ENCODE results near the gene TRIM17.

The TRIM17 gene

DNA sequence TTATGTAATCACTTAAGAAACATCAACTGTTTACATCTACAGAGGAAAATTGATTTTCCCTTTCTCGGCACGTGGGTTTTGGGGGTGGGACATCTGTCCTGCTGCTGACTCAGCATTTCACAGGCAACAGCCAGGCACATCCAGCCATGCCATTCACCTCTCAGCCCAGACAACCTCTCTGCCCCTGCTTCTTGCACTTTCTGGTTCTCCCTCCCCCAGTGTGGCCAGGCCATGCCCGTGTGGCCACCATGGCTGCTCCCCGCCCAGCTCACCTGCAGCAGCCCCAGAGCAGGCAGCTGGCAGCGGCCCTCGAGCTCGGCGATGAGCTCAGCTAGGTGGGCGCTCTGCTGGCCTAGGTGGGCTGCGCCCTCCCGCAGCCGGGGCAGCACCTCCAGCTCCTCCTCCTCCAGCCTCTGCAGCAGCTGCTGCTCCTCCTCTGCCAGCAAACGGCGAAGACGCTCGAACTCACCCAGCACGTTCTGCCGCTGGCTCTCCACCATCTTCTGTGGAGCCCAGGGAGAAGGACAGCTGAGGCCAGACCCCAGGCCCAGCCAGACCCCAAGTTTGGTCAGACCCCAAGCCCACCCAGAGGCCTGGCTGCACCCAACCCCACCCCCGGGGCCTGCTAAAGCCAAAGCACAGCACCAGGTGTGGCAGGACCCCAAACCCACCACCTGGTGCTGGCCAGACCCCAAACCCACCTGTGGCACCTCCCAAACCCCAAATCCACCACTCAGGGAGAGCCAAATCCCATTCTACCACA is 15.8 kb downstream of the TRIM17 start:
- DNase-seq, result no peak

DNA sequence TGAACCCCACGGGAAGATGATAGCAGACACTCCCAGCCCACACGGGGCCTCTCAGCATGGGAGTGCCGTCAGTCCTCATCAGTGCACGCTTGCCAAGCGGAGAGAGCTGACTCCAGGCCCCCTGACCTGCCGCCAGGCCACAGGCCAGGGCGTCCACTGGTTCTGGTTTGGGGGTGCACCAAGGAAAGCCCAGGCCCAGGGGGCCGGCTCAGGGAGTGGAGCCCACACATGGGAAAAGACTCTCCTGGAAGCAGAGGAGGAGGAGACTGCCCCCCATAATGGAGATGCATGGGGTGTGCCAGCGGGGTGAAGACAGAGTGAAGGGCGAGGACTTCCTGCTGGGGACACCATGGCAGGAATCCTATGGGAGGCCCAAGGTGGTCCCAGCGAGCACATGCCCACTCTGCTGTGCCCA is 16.4 kb downstream of the TRIM17 start:
- no peak for DNase-seq

DNA sequence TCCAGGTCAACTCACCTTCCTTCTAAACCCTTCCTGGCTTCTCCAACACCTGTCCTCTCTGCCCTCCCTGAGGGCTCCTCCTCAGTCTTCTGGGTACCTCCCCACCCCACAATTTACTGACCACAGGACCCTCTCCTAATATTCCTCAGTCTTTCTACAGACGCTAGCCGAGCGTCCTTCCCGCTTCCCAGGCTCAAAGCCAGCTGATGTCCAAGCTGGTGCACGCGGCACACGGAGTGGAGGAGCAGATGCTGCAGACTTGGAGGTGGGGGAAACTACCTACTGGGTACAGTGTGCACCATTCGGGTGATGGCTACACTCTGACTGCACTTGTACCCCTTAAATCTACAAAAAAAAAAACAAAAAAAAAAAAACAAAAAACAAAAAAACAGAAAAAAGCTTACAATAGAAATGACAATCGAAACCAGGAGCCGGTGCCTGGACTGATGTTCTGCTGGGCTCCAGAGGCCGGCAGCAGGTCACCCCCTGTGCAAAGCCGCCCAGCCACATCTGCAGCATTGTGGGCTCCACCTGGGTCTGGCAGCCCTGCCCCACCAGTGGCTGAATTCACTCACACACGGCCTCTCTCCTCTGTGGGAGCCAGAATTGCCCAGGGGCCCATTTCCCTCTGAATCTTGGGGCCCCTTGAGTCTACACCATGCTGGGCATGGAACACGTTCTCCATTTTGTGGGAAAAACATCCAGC is 17.0 kb downstream of the TRIM17 start:
- DNase-seq, result no peak

DNA sequence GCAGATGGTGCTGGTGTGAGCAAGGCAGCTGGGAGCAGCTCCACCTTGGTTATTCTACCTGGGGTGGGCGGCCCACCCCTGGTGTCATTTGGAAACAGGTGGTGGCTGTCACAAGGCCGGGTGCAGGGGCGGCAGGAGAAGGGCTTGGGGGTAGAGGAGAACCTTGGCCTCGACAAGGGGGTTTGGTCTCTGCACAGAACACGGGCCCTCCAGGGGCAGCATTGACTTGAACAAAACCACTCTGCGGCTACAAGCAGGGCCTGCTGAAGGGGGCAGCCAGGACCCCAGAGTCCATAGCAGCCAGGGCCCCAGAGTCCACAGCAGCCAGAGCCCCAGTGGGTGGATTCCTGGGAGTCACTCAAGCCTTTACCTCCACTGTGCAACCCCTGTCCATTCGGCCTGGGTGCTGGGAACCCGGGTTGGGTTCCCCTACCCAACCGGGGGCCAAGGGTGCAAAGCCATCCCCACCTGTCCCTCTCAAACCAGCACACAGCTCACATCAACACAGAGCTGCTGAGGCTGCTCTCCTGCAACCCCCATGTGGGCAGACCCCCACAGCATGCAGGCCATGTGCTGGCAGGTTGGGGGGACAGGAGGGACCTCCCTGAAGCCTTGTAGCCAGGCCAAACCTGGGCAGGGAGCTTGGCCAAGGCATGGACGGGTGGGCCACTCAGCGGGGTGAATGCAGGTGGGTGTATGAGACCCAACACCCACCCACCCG is 17.8 kb downstream of the TRIM17 start:
- no peak for DNase-seq

DNA sequence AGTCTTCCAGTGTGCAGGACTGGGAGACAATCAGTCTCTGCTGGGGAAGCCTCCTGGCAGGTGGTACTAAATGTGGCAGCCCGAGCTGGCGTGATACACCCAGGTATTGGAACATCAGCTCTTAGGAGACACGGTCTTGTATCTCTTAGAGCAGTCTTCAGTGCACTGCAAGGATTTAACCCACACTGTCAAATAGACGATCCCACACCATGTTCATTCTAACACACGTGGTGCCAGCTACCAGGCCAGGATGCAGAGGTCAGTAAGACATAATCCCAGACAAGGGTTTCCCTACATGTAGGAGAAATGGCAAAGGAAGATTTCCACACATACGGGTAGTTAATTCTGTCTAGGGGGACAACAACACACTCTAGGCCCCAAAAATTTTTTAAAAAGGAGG is 18.7 kb downstream of the TRIM17 start:
- DNase-seq, result no peak

DNA sequence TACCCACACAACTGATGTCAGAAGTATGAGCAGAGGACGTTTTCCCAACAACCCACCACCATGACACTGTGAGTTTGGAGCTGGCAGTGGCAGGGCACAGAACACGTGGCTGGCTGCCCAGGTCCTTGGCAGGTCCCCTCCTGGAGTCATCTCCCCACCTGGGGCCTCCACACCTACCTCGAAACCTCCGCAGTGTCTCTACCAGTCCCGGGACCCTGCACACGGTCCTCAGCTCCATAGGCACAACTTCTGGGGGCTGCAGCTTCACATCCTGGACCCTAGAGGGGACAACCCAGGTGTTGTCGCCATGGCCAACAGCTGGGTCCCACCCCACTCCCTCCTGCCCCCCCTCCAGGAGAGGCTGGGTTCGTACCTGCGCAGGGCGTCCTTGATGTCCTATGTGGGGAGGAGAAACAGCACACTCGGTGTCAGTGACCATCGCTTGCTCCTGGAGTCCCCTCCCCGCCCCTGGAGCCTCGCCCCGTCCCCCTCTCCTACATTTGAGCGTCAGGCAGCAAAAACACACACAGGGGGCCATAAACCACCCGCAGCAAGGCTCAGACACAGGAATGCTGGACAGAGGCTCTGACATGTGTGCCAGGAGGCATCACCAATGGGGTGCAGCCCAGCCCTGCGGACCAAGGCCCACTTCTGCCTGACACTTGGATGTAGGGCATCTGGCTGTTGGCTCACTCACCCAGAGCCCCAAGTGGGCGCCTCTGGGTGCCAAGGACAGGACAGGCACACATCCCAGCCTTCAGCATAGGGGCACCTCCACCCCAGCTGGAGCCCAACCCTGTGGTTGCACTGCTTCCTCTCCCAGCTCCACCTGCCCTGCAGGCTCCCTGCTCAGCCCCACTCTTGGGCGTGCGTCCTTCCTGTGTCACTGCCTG is 19.6 kb downstream of the TRIM17 start:
- no peak for DNase-seq

DNA sequence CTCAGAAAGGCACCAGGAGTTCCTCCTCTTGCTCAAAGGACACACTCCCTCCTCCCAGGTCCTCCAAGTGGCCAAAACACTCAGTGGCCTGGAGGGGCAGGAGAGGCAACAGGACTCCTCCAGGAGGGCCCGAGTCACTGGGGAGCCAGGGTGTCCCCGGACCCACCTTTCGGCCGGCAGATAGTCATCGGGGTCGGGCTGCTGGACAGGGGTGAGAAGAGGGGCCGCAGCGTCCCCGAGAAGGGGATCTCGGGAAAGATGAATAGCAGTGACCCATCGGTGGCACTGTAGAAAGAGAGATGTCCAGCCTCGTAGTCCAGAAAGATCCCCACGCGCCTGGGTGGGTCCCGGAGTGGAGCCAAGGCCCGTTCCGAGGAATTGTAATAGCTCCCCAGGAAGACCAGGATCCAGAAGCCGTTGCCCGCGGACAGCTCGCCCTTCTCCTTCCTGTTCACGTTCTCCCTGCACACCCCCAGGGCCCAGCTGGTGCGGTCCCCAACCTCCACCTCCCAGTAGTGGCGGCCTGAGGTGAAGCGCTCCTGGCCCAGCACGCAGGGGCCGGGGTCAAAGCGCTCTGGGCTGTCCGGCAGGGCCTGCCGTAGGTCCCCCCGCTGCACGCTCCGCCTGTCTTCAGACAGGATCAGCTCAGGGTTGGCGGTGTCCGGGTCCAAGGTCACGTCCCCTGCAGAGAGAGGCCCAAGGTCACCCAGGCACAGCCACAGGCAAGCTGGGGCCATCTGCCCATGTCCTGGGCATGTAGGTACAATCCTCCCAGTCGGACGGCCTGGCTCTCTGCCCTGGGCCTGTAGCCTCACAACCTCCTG is 21.9 kb downstream of the TRIM17 start:
- no peak for DNase-seq

DNA sequence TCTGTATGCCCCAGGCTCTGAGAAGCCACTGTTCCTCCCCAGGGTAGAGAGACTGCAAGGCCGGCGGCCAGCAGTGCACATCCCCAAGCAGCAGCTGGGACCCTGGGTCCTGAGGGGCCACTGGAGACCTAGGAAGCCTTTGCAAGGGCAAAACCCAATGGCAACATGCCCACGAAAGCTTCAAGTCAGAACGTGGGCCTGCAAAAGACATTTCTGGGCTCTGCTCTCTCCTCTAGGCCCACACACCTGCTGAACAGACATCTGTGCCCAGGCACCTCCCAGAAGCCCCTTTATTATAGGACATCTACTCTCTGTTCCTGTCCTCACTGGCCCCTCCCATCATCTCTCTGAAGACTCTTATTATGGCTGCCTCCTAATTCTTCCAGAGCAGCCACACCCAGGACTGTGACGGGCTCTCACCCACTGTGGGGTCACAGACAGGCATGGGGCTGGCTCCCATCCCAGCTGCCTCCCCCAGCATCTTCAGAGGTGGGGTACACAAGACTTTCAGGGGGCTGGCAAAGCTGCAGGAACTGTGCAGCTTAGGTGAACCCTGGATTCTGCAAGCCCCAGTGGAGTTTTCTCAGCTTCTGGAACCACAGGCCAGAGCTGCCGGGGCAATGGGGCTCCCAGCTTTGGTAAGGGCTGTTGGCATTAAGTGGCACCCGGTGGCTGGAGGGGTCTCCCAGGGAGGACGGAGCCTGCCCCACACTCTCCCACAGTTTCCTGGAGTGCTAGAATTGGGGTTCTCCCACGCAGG is 22.7 kb downstream of the TRIM17 start:
- no peak for DNase-seq

DNA sequence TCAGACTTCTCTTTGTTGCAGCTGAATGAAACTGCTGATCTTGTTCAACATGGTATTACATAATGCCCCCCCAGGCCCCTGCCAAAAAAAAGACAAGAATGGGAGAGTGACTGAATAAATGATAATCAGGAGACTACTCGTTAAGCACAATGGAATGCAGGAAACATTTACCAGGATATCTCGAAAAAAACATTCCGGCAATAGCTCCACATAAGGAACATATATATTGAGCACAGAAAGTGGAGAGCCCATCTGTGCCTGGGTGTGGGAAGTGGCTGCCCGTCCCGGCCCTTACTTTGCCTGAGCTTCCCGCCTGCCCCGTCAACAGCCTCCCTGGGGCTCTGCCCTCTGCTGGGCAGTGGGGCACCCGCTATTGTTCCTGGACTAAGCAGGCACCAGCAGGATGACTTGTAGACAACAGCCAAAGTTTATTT is 23.4 kb downstream of the TRIM17 start:
- DNase-seq, result no peak

DNA sequence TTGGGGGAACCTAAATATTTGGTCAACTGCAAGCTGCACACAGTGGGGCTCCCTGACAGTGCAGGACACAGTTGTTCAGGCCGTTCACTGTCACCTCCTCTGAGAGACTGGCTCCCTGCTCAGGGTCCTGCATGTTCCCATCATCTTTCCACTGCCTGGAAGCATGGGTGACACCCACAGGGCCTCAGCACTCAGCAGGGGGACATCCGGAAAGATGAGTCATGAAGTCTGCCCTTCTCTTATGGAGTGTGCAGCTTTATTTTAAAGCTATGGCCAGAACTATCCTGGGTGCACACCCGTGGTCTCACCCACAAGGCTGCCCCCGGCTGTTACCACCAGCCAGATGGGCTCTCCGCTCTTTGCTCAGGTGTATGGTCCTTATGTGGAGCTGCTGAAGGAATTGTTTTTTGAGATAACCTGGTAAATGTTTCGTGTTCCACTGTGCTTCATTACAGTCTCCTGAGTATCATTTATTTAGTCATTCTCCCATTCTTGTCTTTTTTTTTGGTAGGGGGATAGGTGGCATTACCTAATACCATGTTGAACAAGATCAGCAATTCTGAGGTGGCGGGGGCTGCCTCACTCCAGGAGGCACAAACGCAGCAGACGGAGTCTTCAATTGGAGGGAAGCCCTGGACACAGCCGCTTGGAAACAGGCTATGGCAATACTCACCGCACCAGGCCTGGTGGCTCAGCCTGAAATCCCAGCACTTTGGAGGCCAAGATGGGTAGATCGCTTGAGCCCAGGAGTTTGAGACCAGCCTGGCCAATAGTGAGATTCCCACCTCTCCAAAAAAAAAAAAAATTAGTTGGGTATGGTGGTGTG is 24.3 kb downstream of the TRIM17 start:
- DNase-seq, result no peak

DNA sequence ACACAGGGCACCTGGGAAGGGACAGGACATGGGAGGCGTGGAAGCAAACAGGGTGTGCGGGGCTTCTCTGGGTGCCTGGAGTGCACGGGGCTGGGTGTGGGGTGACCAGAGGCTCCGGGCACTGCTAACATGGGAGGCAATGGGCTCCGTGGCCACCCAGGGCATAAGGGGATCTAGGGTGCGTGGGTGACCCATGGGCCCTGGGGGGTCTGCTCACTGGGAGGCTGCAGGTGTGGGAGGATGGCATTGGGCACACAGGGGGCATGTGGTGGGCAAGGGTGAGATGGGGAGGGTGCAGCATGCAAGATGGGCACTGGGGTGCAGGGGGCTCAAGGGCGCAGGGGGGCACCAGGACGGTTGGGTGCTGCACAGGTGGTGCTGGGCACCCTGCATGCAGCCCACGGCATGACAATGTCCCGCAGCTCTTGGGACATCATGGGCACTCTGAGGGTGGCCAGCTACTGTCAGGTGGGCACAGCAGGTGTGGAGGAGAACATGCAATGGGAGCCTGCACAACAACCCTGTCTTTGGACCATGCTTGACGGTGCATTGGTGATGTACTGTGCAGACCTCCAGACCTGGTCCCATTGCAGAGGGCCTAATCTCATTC is 25.1 kb downstream of the TRIM17 start:
- no peak for DNase-seq

DNA sequence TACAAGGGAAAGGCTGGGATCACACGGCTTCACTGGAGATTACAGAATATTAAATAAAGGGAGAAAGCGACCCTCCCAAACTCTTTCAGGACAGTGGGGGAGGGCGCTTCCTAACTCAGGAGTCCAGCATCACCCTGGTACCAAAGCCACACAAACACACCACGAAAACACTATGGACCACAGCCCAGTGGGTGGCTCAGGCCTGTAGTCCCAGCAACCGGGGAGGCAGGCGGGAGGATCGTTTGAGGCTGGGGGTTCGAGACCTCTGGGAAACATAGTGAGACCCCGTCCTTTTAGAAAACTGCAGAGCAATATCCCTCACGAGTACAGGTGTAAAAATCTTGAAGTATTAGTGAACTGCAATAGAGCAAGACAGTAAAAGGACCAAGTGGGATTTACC is 26.0 kb downstream of the TRIM17 start:
- no peak for DNase-seq

DNA sequence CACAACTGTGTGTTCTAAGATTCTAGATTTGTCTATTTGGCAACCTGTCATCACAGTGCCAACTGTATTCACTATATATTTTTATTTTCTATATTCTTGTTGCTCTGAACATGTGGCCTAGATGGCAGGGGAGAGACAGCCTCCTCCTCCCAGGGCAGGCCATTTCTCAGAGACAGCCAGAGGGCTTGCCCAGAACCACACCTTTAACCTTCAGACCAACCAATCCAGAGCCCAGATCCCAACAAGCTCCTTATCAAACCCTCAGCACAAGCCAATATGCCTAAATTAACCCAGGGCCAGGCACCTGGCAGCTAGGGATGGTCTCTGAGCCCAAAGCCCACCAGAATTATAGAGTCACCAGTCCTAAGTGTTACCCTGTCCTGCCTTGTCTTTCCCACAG is 29.3 kb downstream of the TRIM17 start:
- no peak for DNase-seq

DNA sequence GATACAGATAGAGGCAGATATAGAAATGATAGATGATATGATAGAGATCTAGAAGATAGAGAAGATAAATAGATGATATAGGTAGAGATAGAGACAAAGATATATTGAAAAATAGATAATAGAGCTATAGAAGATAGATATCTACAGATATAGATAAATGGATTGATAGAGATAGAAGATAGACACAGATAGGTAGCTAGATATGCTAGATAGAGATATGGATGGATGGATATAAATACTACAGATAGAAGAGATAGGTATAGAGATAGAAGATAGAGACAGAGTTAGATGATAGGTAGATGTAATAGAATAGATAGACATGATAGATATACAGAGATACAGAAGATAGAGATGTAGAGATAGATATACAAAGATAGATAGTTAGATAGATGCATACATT is 31.4 kb downstream of the TRIM17 start:
- no peak for DNase-seq

DNA sequence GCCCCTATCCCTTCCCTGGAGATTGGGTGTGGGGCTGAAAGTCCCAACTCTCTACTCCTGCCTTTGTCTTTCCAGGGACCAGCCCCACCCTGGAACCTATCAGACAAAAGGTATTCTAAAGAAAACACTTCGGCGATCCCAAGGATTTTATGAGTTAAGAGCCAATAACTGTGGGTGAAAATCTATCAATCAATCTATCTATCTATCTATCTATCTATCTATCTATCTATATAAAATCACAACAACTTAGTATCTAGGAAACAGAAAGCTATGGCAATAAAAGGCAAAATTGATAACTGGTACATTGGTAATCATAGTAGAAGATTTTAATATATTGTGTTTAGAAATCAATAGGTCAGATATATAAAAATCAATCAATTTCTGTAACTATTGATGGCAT is 32.9 kb downstream of the TRIM17 start:
- DNase-seq, result no peak

DNA sequence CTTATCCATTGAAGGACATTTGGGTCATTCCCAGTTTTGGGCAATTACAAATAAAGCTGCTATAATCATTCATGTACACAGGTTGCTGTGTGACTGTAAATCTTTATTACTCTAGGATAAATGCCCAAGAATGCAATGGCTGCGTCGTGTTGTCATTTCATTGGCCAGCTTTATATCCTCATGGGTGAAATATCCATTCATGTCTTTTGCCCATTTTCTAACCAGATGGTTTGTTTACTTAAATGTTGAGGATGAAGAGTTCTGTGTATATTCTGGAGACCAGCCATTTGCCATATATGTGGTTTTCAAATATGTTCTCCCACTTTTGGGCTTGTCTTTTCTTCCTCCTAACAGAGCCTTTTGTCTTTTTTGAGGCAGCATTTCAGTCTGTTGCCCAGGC is 35.3 kb downstream of the TRIM17 start:
- no peak for DNase-seq

DNA sequence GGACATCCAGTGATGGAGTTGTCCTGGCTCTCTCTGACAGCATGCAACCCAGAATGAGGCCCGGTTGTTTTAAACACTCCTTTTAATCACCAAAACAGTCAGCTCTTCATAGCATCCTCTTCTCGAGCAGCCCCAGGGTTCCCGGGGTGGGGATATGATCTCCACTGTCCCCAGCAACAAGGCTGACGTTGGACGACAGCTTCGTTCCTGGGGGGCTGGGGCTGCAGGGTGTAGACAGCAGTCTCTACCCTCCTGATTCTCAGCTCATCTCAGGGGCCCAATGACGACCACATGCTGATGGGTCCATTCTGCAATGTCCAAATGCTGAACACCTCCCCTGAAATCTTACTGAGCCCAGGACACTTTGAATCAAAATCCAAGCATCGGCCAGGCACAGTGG is 37.0 kb downstream of the TRIM17 start:
- DNase-seq, result no peak

DNA sequence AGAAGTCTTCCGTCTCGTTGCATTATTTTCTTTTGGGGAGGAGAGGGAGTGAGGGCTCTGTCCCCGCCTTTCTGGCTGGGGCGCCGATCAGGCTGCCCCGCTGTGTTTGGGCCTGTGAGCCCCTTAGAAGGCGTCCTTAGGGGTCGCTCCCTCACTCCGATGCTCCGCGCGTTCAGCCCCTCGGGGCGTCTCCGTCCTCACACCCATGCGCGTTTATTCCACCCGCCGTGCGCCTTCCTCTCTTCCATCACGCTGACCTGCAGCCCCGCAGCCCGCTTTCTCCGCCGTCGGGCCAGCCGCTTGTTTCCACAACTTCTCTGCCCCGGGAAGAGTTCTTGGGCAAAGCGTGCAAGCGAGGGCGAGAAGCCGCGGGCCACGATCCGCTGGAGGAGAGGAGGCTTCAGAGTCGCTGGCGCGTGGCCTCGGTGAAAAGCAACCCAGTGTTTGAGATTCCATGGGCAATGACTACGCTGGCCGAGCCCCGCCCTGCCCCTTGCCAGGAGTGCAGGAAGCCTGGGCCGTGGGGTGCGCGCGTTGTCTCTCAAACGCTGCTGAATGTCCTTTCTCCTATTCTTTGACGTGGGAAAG is 37.7 kb downstream of the TRIM17 start:
- DNase-seq, result no peak

DNA sequence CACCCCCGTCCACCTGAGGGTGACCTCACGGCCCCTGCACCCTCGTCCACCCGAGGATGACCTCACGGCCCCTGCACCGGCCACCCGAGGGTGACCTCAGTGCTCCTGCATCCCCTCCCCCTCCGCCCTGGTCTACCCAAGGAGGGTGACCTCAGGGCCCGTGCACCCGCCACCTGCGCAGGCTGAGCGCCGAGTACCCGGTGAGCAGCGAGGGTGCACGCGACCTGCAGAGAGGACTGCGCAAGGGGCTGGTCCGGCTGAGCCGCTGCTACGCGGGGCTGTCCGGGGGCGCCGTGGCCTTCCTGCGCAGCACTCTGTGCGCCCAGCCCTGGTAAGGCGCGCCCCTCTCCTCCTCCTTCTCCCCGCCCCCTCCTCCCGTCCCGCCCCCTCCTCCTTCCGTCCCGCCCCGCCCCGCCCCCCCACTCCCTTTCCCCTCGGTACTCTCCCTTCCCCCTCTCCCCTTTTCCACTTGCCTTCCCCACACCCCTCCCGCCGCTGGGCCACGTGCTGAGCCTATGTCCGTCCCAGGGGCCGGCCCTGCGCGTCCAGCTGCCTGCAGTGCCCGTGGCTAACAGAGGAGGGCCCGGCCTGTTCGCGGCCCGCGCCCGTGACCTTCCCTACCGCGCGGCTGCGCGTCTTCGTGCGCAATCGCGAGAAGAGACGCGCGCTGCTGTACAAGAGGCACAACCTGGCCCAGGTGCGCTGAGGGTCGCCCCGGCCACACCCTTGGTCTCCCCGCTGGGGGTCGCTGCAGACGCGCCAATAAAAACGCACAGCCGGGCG is 38.4 kb downstream of the TRIM17 start:
- peak; percentile 55 for DNase-seq

All from NCI-H1694 (cell line).